NCI-H1105 (cell line): ENCODE data around the gene RBM20.
A peak's percentile ranks its signal among the peaks of the same experiment; 100 is the strongest.
"Not testable (repeated sequence)": the region's sequence is repeated elsewhere in the genome, so short reads cannot be mapped to it uniquely, and the experiment has no call there.

Source experiments
- DNase-seq: peaks from one replicate; lab custom pipeline; 2025; lab: John Stamatoyannopoulos, UW

RBM20 gene

GRCh38 chr10:110858297-110858934 lies 214.3 kb downstream of the RBM20 start:
- no peak for DNase-seq

- DNase-seq, result no peak
These were observed 215.3 kb downstream of the RBM20 start for GRCh38 chr10:110859206-110859972.

GRCh38 chr10:110859973-110860376 lies 215.8 kb downstream of the RBM20 start:
- DNase-seq, result no peak

- no peak for DNase-seq
These were observed 216.6 kb downstream of the RBM20 start for GRCh38 chr10:110860576-110861241.

- DNase-seq, result no peak
These were observed 217.3 kb downstream of the RBM20 start for GRCh38 chr10:110861476-110861875.

- DNase-seq, result no peak
These were observed 218.0 kb downstream of the RBM20 start for GRCh38 chr10:110861930-110862649.

GRCh38 chr10:110862961-110863360 lies 218.8 kb downstream of the RBM20 start:
- no peak for DNase-seq

GRCh38 chr10:110863361-110863760 lies 219.2 kb downstream of the RBM20 start:
- no peak for DNase-seq

GRCh38 chr10:110863956-110864355 lies 219.8 kb downstream of the RBM20 start:
- DNase-seq, result no peak

GRCh38 chr10:110864662-110865140 lies 220.6 kb downstream of the RBM20 start:
- DNase-seq, result no peak

GRCh38 chr10:110865186-110865808 lies 221.2 kb downstream of the RBM20 start:
- no peak for DNase-seq

GRCh38 chr10:110865809-110866482 lies 221.8 kb downstream of the RBM20 start:
- DNase-seq, result no peak

GRCh38 chr10:110867011-110867806 lies 223.1 kb downstream of the RBM20 start:
- not testable (repeated sequence) for DNase-seq

GRCh38 chr10:110867807-110868465 lies 223.8 kb downstream of the RBM20 start:
- no peak for DNase-seq

GRCh38 chr10:110868981-110869380 lies 224.8 kb downstream of the RBM20 start:
- DNase-seq, result no peak

- DNase-seq, result no peak
These were observed 226.7 kb downstream of the RBM20 start for GRCh38 chr10:110870823-110871297.

- peak; percentile 89 for DNase-seq
These were observed 227.4 kb downstream of the RBM20 start, which contains the start of gene PDCD4 for GRCh38 chr10:110871298-110872084. PDCD4 (plus strand) TSS chr10:110871928; CDS start chr10:110876028, 4,100 bp downstream.

GRCh38 chr10:110872145-110872983 lies 228.2 kb downstream of the RBM20 start:
- peak; percentile 64 for DNase-seq
